Measurements from ENCODE around the gene AMPD1.

The AMPD1 gene

DNA sequence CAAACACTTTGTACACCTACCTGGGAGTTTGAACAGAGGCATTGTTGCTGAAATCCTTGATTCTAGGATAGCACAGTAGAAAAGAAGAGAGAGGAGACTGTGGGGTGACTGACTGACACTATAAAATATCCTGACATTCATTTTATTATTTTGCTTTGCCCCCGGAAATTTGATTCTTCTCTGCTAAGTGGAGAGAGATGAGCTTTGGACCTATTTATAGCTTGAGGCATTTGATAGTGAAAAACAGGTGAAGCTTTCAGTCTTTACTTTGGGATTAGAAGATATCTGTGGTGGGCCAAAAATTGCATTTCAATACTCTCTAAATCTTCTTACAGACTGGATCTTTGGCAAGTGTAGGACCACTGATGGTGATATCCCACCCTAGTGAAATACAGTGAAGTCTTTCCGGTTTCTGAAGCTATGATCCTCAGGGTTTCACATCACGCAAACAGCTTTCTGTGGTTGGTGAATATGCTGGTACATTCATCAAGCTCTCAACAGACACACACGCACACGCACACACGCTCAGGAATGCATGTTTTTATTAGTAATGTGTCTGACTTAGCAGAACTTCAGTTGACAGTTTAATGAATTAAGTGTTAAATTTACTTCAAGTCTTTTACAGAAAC lies at the start of gene AMPD1:
TSS of gene AMPD1 (minus strand) at position 117 of the 629 bp plus-strand sequence. CDS start at position 42, 75 bp downstream.
- DNase-seq: no peak

DNA sequence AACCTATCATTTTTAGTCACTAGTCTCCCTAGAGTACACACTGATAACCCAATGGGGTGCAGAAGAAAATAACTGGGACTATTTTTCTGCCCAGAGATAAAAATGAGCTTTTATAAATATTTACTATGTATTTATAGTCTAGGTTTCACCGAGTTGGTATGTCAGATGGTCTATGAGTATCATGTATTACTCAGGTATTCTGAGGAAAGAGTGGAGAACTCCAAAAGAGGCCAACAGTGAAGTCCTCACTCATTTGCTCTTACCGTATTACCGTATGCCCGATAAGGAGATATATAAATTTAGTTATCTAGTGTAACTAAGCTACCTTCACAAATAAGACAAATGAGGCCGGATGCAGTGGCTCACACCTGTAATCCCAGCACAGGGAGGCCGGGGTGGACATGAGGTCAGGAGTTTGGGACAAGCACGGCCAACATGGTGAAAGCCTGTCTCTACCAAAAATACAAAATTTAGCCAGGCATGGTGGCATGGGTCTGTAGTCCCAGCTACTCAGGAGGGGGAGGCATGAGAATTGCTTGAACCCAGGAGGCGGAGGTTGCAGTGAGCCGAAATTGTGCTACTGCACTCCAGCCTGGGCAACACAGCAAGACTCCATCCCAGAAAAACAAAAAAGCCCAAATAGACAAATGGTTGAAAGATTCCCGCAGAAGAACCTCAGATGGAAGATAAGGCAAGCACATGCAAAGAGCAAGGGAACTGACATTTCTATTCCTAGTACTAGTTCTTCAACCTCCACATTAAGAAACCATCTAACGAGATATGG lies 46.8 kb upstream of the AMPD1 start:
- DNase-seq: no peak

DNA sequence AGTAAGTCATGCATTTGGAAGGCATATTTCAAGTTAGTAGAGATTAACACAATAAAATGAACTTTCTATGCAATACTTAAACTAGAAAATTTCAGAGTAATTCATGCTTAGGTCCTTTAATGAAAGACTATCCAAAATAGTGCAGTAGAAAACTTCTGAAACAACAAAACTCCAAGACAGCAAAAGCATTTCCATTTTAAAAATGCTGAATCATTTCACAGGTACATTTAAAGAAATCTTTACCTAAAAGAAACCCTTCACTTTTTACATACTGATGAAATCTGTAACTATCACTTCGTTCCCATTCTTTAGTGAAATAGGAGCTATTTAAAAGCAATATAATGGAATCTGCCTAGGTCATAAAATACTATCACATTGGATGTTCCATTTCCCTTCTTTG lies 45.0 kb upstream of the AMPD1 start:
- DNase-seq: no peak

DNA sequence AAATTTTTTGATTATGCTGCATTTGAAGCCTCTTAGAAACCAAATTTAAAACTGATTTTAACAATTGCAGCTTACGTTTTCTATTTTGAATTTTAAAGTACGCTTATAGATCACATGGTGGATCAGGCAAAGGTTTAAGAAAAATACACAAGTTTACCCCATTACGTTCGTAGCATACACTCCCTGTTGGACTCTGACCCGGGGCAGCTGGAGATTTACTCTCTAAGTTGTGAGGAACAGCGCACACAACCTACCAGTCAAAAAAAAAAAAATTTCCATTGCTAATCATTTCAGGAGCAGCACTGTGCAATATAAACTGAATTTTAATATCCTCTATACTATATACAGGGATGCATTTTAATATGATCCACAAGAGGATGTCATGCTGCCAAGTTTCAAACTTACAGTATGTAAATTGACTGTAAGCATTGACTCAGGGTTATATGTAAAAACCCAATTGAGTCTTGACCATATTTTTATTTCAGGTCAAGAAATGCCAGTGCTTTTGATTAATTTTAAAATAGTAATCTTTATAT lies 42.0 kb upstream of the AMPD1 start:
- no peak for DNase-seq

DNA sequence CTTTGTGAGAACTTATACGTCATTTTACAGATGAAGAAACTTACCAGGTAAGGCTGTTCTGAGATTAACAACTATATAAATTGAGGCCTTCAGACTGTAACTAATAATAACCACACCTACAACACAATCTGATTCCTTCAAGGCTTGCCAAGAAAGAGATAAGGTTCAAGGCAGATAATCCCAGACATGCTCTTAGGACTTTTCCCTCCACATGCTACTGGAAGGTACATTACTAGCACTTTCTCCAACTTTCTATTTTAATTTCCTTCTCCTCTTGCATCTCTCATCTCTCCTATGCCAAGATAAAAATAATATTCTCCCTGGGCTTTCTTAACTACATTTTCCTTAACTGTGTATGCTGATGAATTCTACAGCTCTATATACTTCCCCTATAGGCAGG lies 40.1 kb upstream of the AMPD1 start:
- no peak for DNase-seq

DNA sequence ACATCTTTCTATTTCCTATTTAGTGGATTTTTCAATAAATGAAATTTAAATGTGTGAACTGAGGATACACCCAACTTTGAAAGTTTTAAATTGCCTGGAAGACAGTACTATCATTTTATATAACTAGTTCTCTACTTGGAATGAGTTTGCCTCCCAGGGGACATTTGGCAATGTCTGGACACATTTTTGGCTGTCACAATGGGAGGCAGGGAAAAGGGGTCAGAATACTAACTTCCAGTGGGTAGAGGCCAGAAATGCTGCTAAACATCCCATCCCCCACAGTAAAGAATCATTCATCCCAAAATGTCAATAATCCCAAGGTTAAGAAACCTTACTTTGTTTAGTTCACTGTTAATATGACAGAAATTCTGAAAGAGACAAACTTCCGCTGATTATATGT lies 34.4 kb upstream of the AMPD1 start:
- DNase-seq: no peak

DNA sequence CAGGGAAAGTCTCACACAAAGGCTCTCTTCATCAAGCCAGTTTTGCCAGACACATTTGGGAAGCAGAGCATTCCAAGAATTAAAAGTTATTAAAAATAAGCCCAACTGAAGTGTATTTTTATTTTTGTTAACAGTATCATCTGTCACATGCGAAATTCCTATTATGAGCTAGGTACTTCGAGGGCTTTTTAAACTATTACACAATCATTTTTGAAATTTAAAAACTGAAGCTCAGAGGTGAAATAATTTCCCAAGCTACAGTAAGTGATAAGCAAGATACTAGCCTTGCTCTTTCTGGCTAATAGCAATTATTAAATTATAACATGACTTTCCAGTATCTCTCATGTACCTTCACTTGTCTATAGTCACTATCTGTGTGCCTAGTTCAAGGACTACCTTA lies 33.2 kb upstream of the AMPD1 start:
- DNase-seq: no peak

DNA sequence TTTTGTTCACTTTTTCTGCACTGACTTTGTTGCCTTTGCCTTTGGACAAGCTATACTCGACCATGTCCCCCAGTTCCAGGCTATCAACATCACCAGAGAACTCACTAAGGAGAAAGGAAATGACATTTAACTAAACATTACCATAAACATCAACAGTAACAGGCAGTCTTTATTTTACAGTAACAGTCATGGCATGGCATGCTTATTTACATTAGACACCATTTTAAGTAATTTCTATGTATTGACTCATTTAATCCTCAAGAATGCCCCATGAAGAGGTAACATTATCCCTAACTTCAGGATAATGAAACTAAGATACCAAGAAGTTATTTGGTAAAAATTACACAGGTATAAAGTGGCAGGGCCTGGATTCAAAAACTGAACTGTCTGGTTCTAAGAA lies 29.9 kb upstream of the AMPD1 start:
- no peak for DNase-seq

DNA sequence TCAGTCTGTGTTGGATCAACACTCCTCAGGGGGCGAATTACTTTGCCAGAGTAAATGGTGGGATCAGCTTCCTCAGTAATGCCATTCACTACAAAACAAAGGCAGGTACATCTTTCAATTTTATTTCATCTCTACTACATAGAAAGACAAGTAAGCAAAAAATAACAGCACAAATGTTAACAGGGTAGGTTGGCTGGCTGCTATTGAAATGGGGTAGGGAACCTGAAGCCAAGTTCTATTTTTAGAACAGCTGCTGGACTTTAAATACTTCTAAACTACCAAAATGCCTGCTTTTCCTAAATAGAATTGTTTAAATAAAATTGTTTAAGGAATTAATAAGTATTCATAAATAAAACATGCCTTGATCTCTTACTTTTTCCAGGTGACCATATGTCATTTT lies 28.6 kb upstream of the AMPD1 start:
- no peak for DNase-seq

DNA sequence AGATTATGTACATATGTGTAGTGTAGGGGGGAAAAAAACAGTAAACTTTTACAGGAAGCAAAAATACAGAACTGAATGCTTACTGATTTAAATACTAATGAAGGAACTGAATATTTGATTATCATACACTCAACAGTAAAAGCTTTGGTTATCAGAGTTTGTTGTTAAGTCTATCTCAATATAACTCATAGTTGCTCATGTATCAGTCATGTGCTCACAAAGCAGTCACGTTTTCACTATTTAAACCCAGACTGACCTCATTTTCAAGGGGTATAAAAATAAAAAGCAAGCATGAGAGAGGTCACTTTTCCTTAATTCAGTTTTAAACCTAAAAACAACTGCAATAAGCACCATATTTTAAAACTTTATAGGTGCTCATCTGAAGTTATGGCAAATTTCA lies 28.1 kb upstream of the AMPD1 start:
- no peak for DNase-seq

DNA sequence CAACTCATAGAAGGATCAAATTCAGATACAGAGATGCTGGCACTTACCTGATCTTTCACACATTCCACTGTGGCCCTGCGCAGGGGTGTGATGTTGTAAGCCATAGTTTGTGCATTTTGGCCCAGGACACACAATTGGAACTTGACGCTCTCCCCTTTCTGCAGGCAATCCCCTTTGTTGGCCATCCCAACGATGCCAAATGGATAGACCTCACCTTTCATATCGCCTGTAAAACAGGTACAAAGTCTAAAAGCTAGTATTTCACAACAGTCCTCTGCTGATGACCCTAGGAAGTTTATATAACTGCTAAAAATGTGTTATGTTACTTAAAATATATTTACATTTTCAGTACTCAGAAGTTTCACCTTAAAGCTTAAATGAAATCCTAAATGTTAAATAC lies 25.1 kb upstream of the AMPD1 start:
- no peak for DNase-seq

DNA sequence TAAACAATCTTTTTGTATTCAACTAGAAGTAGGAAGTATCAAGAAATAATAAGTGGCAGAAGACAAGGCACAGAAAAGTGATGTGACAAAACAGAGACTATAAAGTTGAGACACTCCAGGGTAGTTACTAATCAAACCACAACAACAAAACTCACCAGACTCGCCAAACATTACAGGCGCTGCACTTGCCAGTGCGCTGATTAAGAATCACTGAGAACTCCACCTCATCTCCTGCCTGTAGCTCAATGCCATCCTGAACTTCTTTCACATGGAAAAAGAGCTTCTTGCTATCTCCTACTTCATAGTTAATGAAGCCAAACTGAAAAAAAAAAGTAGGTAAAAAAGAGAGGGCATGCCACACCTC lies 24.1 kb upstream of the AMPD1 start:
- no peak for DNase-seq

DNA sequence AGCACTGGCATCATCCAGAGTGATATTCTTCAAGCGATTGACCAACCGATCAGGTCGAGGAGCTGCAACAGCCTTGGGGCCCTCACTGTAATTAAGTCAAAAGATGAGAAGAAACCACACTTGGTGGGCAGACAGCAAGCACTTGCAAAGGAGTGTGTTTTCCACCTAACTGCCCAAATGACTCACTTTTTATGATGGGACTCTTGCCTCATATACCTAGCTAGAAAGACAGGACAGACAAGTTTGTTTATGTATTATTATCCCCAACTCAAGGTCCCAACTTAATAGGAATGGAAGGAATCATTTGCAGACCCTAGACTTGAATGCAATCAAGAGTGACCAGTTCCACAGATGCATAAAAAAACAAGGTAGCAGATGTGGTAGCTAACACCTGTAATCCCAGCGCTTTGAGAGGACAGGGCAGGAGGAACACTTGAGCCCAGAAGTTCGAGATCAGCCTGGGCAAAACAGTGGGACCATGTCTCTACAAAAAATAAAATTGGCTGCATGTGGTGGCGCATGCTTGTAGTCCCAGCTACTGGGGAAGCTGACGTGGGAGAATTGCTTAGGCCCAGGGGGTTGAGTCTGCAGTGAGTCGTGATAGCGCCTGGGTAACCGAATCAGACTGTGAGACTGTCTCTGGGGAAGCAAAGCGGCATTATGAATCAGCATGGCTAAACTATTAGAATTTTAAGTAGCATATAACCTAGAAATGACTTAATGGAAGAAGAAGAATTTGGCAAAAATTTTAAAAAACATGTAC lies 23.5 kb upstream of the AMPD1 start:
- DNase-seq: no peak

DNA sequence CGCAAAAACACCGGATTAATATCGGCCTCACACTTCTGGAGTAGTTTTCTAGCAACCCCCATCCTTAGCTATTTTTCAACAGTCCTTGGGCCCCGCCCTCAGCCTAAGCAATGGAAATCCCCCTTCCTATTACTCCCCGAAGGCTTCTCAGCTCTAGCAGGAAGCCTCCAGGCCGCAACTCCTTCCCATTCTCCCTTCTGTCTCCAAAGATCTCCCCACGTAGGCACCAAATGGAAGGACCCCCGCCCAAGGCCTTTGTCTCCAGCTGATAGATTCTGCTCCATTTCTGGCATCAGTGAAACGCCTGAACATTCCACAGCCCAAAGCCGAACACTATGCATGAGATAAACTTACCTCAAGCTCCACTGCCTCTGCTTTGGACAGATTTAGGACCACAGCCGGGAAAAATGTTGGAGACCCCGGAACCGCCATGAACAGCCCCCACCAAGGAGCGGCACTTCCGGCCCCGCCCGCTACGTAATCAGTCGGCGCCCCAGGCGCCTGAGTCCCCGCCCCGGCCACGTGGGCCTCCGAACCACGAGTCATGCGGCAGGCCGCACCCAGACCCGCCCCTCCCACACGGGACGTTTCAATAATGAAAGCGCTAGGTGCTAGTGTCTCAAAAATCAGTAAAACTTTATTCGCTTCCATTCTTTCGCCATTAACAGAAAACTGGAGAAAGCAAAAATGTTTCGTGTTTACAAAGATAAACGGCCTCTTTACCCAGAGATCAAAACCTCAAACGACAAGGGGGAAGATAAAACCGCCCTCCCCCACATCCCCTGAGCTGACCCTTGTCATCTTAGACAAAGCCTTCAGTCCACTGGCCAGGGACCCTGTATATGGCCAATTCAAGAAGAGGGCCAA lies 21.2 kb upstream of the AMPD1 start, which contains the start of gene NRAS:
TSS of gene NRAS (minus strand) at position 468 of the 867 bp plus-strand sequence. CDS start 611 bp downstream, outside the sequence.
- peak; percentile 94 to 95 for DNase-seq

DNA sequence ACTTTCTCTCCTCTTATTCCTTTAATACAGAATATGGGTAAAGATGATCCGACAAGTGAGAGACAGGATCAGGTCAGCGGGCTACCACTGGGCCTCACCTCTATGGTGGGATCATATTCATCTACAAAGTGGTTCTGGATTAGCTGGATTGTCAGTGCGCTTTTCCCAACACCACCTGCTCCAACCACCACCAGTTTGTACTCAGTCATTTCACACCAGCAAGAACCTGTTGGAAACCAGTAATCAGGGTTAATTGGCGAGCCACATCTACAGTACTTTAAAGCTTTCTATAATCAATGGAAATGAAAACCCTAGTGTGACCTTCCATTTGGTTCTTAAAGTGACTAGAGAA lies 20.6 kb upstream of the AMPD1 start:
- DNase-seq: no peak

DNA sequence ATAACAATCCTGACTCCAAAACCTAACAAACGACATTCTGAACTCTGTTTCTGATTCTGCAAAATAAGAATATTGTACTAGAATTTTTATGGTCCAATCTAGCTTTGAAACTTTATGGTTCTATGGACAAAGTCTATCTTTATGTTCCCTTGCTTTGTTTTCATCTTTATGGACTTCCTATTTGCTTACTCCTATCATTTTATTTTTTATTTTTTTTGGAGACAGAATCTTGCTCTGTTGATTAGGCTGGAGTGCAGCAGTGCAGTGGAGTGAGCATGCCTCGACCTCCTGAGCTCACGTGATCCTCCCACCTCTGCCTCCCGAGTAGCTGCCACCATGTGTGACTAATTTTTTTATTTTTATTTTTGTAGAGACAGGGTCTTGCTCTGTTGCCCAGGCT lies 17.6 kb upstream of the AMPD1 start:
- DNase-seq: no peak

DNA sequence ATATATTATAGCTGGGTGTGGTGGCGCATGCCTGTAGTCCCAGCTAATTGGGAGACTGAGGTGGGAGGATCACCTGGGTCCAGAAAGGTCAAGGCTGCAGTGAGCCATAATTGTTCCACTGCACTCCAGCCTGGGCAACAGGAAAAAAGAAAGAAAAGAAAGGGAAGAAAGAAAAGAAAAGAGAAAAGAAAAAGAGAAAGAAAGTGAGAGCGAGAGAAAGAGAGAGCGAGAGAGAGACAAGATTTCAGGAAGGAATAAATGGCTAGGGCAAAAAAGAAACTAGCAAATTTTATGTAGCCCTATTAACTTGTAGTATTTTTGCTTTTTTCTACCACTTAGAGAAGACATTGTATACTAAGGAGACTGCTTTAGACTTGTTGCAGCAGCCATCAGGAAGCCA lies 15.0 kb upstream of the AMPD1 start:
- DNase-seq: no peak

DNA sequence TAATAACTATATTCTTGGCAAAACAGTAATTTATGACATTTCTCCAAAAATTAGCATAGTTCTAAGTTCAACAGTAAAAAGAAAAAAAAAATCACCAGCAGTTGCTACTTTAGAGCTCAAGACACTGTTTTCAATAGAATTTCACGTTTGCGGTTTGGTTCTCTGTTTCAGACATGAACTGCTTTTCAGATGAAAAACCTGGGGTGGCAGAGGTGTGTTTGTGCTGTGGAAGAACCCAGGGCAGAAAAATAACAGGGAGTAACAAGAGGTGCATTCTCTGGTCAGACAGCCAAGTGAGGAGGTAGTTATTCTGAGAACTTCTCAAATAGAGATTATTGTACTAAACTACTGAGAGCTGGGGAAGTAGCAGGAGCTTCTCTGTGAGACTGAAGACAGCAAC lies 12.3 kb upstream of the AMPD1 start:
- no peak for DNase-seq

DNA sequence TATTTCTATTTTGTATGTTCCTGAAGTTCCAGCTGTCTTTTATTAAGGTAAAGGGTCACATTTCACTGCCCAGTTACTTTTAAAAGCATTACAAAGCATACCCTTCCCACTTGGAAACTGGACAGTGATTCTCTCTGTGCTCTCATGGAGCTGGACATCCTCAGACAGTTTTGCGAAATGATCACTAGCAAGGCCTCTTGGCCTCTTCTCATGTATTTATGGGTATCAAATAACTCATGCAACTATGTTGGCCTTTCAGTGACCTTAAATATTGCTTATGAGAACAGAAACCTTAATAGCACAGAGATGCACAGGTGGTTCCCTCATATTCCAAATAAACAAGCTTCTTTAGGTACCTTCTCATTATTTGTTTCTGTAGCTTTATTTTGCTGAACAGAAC lies 7.9 kb upstream of the AMPD1 start:
- no peak for DNase-seq

DNA sequence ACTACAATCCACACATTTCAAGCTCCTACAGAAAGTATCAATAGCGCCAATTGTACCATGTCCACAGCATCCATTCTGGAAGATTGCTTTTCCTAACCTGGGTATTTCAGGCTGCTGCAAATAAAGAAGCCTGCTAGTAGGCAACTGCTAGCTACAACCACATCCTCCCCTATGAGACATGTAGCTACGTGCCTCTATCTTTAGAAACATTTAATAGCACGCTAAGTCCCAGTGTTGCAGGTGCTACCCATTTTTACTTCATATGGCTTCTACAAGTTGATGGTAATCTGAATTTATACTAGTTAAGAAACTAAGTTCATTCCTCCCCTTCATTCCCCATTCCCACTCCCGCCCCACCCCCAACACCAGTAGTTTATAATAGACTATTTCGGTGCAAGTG lies 7.4 kb upstream of the AMPD1 start:
- DNase-seq: no peak

DNA sequence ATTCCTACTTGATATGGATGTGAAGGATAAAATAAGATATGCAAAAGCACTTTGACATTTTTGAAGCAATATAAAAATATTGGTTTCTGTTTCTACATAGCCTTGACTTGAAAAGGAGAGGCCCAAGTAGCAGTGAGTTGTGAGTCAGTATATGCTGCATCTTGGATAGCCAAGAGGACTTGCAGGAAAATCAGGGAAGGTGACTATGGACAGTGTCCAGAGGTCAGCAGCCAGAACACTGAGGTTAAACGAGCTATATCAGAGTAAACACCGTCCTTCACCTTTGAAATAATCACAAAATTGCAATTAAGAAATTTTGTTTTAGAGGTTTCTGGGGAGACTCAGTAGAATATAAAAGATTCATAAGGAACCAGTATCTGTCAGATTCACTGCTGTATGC lies 6.6 kb upstream of the AMPD1 start:
- DNase-seq: no peak

DNA sequence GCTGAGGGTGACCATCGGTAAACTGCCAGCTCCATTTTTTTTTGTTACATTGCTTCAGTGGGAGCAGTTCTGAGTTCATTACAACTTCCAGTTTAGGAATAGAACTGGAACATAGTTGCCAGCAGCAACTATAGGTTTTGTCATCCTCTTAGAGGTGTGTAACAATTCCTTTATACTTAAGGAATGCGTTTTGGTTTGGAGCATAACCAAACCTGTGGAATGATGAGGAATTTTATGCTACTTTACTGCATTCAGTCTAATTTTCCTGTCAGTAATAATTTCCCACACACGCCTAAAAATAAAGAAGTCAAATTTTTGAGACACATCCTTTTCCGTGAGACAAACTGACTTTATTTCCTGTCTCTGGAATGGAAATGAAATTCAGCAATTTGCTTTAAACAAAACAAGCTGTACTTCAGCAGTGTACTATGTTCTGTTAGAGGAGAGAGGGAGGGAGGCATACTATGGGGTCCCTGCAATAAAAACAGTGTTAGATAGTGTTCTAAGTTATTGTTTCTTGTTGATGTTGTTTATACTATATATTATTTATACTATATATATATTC lies 4.8 kb upstream of the AMPD1 start:
- DNase-seq: no peak

DNA sequence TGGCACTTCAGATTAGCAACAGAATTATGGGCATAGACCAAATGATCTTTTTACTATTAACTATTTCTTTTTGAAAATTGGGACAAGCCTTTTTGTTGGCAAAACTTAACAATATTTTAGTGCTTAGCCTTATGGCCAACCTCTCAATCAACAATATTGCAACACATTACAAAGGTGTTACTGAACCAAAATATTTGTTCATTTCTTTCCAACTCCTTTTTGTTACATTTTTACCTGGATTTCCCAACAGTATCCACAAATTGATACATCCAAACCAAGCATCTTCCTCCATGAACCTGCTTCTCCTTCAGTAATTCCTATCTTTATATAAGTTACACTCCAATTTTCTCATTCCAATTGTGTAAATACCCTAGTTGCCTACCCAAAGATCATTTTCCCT lies 1.5 kb upstream of the AMPD1 start:
- no peak for DNase-seq

All from CD4-positive, alpha-beta T cell treated with Interleukin-1 beta for 1 hour (primary cell).